Left renal cortex interstitium (tissue), 4 donors: Measurements from ENCODE around the gene FGF21. TPM values are rescaled to one million over a fixed set of nuclear protein-coding genes. Genes with fewer than 3 reads are reported as not detected.

Experiments used
- polyA plus RNA-seq, 4 donors: library from polyadenylated mRNA; unstranded; fragments of 120-200 nt; gene quantifications; one replicate each; pipeline ENCODE4 v1.2.1, GENCODE V29; 2013; ENCODE audit not compliant: insufficient read length in 4 of 4

Gene FGF21
- polyA plus RNA-seq, 4 donors = not detected

Other genes with a start within 250 kb of the FGF21 start
- 1 to 10 TPM; 1.9 to 5.0 (median 3.7) TPM for gene LMTK3, start 243.7 kb upstream of the FGF21 start, polyA plus RNA-seq
- gene SULT2B1, start 203.4 kb upstream of the FGF21 start, polyA plus RNA-seq = under 1 TPM; 0.25 to 0.39 (median 0.35) TPM
- under 1 TPM in 2 of 4 donors, not detected in 2; 0.11 to 0.26 TPM for gene SPACA4, start 148.8 kb upstream of the FGF21 start, polyA plus RNA-seq
- gene FAM83E, start 140.4 kb upstream of the FGF21 start, polyA plus RNA-seq = 1 to 10 TPM; 1.2 to 2.7 (median 1.4) TPM
- 1,000 to 10,000 TPM; 1,107 to 1,584 (median 1,279) TPM for gene RPL18, start 136.3 kb upstream of the FGF21 start, polyA plus RNA-seq
- 10 to 100 TPM; 17.1 to 40.1 (median 29.5) TPM for gene SPHK2, start 136.0 kb upstream of the FGF21 start, polyA plus RNA-seq
- 10 to 100 TPM; 11.3 to 15.7 (median 13.2) TPM for gene DBP, start 118.1 kb upstream of the FGF21 start, polyA plus RNA-seq
- gene CA11, start 109.3 kb upstream of the FGF21 start, polyA plus RNA-seq = 10 to 100 TPM; 20.9 to 34.8 (median 28.6) TPM
- gene NTN5, start 82.5 kb upstream of the FGF21 start, polyA plus RNA-seq = 1 to 10 TPM in 3 of 4 donors, under 1 TPM in 1; 0.45 to 2.1 (median 1.6) TPM
- gene FUT2, start 59.6 kb upstream of the FGF21 start, polyA plus RNA-seq = 1 to 10 TPM; 1.7 to 5.6 (median 3.3) TPM
- gene MAMSTR, start 35.8 kb upstream of the FGF21 start, polyA plus RNA-seq = 1 to 10 TPM; 5.0 to 9.6 (median 6.7) TPM
- gene RASIP1, start 14.9 kb upstream of the FGF21 start, polyA plus RNA-seq = 10 to 100 TPM; 12.6 to 16.6 (median 15.2) TPM
- gene IZUMO1, start 8.6 kb upstream of the FGF21 start, polyA plus RNA-seq = under 1 TPM; 0.23 to 0.67 (median 0.32) TPM
- 1 to 10 TPM; 3.0 to 3.8 (median 3.4) TPM for gene FUT1, start 2.9 kb upstream of the FGF21 start, polyA plus RNA-seq
- 10 to 100 TPM; 30.4 to 64.2 (median 49.8) TPM for gene BCAT2, start 55.5 kb downstream of the FGF21 start, polyA plus RNA-seq
- 10 to 100 TPM; 30.0 to 40.4 (median 36.2) TPM for gene HSD17B14, start 81.0 kb downstream of the FGF21 start, polyA plus RNA-seq
- gene PLEKHA4, start 113.1 kb downstream of the FGF21 start, polyA plus RNA-seq = 10 to 100 TPM; 17.9 to 33.8 (median 27.1) TPM
- 10 to 100 TPM; 29.7 to 52.6 (median 33.7) TPM for gene PPP1R15A, start 116.9 kb downstream of the FGF21 start, polyA plus RNA-seq
- gene TULP2, start 143.2 kb downstream of the FGF21 start, polyA plus RNA-seq = 1 to 10 TPM in 1 of 4 donors, under 1 TPM in 3; 0.46 to 1.3 (median 0.64) TPM
- gene NUCB1, start 144.8 kb downstream of the FGF21 start, polyA plus RNA-seq = 100 to 1,000 TPM; 249 to 328 (median 311) TPM
- 10 to 100 TPM in 1 of 4 donors, 1 to 10 TPM in 3; 6.0 to 10.3 (median 8.2) TPM for gene DHDH, start 178.2 kb downstream of the FGF21 start, polyA plus RNA-seq
- 10 to 100 TPM; 58.1 to 90.7 (median 76.4) TPM for gene BAX, start 199.4 kb downstream of the FGF21 start, polyA plus RNA-seq
- gene FTL, start 209.8 kb downstream of the FGF21 start, polyA plus RNA-seq = 1,000 to 10,000 TPM; 2,498 to 2,845 (median 2,570) TPM
- gene GYS1, start 237.8 kb downstream of the FGF21 start, polyA plus RNA-seq = 10 to 100 TPM; 35.9 to 53.8 (median 48.2) TPM
- gene RUVBL2, start 238.4 kb downstream of the FGF21 start, polyA plus RNA-seq = 100 to 1,000 TPM in 2 of 4 donors, 10 to 100 TPM in 2; 86.0 to 106 (median 95.6) TPM